HG03520 (cell line): ENCODE measurements around the gene RBP5.

Experiments used
- ATAC-seq: cut with Tn5 transposase; IDR thresholded peaks from one replicate; pipeline ENCODE4 v1.9.1; 2021; ENCODE audit warnings: mild to moderate bottlenecking, moderate library complexity; ENCODE audit not compliant: unreplicated experiment

Gene RBP5

GRCh38 chr12:7102582-7102981 is 26.1 kb downstream of the RBP5 start:
- no peak for ATAC-seq

- no peak for ATAC-seq
Measured at GRCh38 chr12:7101694-7102131, 27.0 kb downstream of the RBP5 start.

- ATAC-seq: no peak
Measured at GRCh38 chr12:7101047-7101693, 27.5 kb downstream of the RBP5 start.

GRCh38 chr12:7100239-7100638 is 28.4 kb downstream of the RBP5 start:
- ATAC-seq: no peak

GRCh38 chr12:7099290-7099996 is 29.2 kb downstream of the RBP5 start:
- no peak for ATAC-seq

- ATAC-seq: no peak
Measured at GRCh38 chr12:7096979-7097378, 31.7 kb downstream of the RBP5 start.

- no peak for ATAC-seq
Measured at GRCh38 chr12:7096006-7096932, 32.4 kb downstream of the RBP5 start.

GRCh38 chr12:7093892-7094291 is 34.8 kb downstream of the RBP5 start:
- ATAC-seq: no peak

- ATAC-seq: no peak
Measured at GRCh38 chr12:7093486-7093885, 35.2 kb downstream of the RBP5 start.

- ATAC-seq: no peak
Measured at GRCh38 chr12:7092986-7093460, 35.7 kb downstream of the RBP5 start.

GRCh38 chr12:7092229-7092985 is 36.3 kb downstream of the RBP5 start, which contains the start of gene C1R:
Gene C1R, minus strand, starts transcription at chr12:7092445. Its CDS starts 57 bp downstream, at chr12:7092388.
- no peak for ATAC-seq

- ATAC-seq: no peak
Measured at GRCh38 chr12:7091660-7092228, 36.9 kb downstream of the RBP5 start.

- no peak for ATAC-seq
Measured at GRCh38 chr12:7091171-7091570, 37.5 kb downstream of the RBP5 start.

GRCh38 chr12:7090222-7090998 is 38.3 kb downstream of the RBP5 start:
- no peak for ATAC-seq

- ATAC-seq: no peak
Measured at GRCh38 chr12:7089196-7089871, 39.4 kb downstream of the RBP5 start.

- no peak for ATAC-seq
Measured at GRCh38 chr12:7083125-7083524, 45.6 kb downstream of the RBP5 start.

GRCh38 chr12:7081037-7081436 is 47.7 kb downstream of the RBP5 start:
- no peak for ATAC-seq

GRCh38 chr12:7079826-7080125 is 48.9 kb downstream of the RBP5 start:
- no peak for ATAC-seq

GRCh38 chr12:7078163-7078562 is 50.5 kb downstream of the RBP5 start:
- ATAC-seq: no peak
